ENCODE results near the gene IZUMO3.

DNA sequence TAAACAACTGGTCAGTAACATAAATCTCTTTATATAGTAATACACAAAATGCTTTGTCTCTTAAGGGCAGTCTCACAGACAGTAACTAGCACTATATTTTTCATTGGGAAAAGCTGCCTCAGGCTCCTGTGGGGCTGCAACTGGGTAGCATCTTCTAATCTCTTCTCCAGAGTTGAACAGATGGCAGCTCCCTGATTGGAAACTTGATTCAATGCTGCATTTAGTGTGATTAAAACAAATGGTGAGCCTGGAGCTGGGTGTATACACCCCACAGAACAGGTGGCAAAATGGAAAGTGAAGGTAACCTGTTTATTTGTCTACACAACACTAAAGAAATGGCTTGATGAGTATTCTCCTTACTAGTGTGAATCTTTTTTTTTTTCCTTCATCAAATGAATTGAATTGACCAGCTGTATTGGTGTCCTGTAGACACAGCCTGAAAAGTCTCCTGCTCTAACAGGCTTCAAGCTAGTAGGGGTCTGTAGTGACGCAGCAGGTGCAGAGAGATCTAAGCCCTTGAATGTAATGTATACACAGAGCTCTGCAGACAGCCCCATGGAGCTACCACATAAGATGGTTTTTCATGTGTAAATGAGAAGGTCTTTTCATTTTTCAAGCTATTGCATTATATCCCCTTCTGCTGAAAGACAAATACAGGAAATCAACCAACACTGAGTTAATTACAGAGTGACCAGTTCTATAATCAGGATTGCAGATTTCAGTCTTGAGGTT lies 43.3 kb downstream of the IZUMO3 start:
- no peak for TF ChIP-seq CTCF (IDR thresholded peaks at IDR 0.05)
- no peak for TF ChIP-seq POLR2A (IDR thresholded peaks at IDR 0.05)
- no peak for TF ChIP-seq POLR2AphosphoS5 (IDR thresholded peaks at IDR 0.05)
